GM12878 (cell line): Measurements from ENCODE around the gene BDNF. TPM values are rescaled to one million over a fixed set of nuclear protein-coding genes. Genes with fewer than 3 reads are reported as not detected.

Source experiments
- ATAC-seq: fragments of 200-7000 bp; cut with Tn5 transposase; 3 replicates; pipeline ENCODE4 v1.9.1; 2020; ENCODE audit warnings: mild to moderate bottlenecking, moderate library complexity
- BruUV-seq: library from RNA; stranded (reverse); fragments of 400-500 nt; replicated peaks from 2 replicates; lab custom pipeline; 2021; lab: Mats Ljungman, UMichigan
- CTCF ChIA-PET: fragments of 300-600 bp; sonication (Branson Sonifier 250); formaldehyde crosslinking; extraction: SDS; loops from one replicate; lab custom pipeline; 2021; ENCODE audit warnings: inconsistent platforms; lab: Yijun Ruan, JAX
- POLR2A ChIA-PET: fragments of 350-600 bp; formaldehyde crosslinking; extraction: SDS; loops from one replicate; lab custom pipeline; 2021; ENCODE audit warnings: inconsistent platforms; lab: Charles Lee
- RAD21 ChIA-PET: fragments of 300-600 bp; sonication (Branson Sonifier 250); formaldehyde crosslinking; loops from one replicate; lab custom pipeline; 2023; ENCODE audit warnings: antibody characterized with exemption; ENCODE audit not compliant: unreplicated experiment; lab: Charles Lee
- SMC1A ChIA-PET: fragments of 300-600 bp; sonication (Branson Sonifier 250); formaldehyde crosslinking; loops from one replicate; lab custom pipeline; 2023; ENCODE audit not compliant: unreplicated experiment, uncharacterized antibody; lab: Charles Lee
- DNase-seq: peaks from one replicate; pipeline ENCODE4 v3.0.0-alpha.2; 2011; ENCODE audit warnings: low read depth, low spot score
- FAIRE-seq: peaks from 3 replicates; lab custom pipeline; 2011; peaks lifted over from hg19 to GRCh38; lab: Jason Lieb, UNC
- H2AFZ ChIP-seq: 2 replicates; pipeline ENCODE4 v1.6.0; 2011; ENCODE audit warnings: low read depth, low read length, control low read depth; ENCODE audit not compliant: control insufficient read depth
- H3K27ac ChIP-seq: 2 replicates; pipeline ENCODE4 v1.5.1; 2011; ENCODE audit warnings: control low read depth; ENCODE audit not compliant: control insufficient read depth, insufficient read depth
- H3K27me3 ChIP-seq, 2 experiments: replicated peaks in 1 of 2; 2 replicates each; pipeline versions ENCODE4 v1.6.0 to v1.6.1; 2011; ENCODE audit warnings: low read length in 1 of 2; ENCODE audit not compliant: control insufficient read depth in 2 of 2, insufficient read depth in 2 of 2
- H3K36me3 ChIP-seq, 2 experiments: 2 replicates each; pipeline ENCODE4 v1.5.1; 2011; ENCODE audit warnings: low read length in 1 of 2; ENCODE audit not compliant: control insufficient read depth in 2 of 2, insufficient read depth in 2 of 2
- H3K4me1 ChIP-seq: 2 replicates; pipeline ENCODE4 v1.6.1; 2011; ENCODE audit warnings: mild to moderate bottlenecking, low read length, moderate library complexity, mixed read lengths; ENCODE audit not compliant: control insufficient read depth, insufficient read depth
- H3K4me2 ChIP-seq: 2 replicates; pipeline ENCODE4 v1.6.0; 2011; ENCODE audit warnings: control low read depth; ENCODE audit not compliant: control insufficient read depth, insufficient read depth
- H3K4me3 ChIP-seq: fragments of 200-600 bp; sonication (generic); 2 replicates; pipeline ENCODE4 v1.5.1; 2016
- H3K79me2 ChIP-seq: 2 replicates; pipeline ENCODE4 v1.6.0; 2011; ENCODE audit warnings: low read length; ENCODE audit not compliant: control insufficient read depth, insufficient read depth
- H3K9ac ChIP-seq: 2 replicates; pipeline ENCODE4 v1.8.0; 2011; ENCODE audit warnings: low read length, control low read depth, mixed read lengths; ENCODE audit not compliant: control insufficient read depth, insufficient read depth
- H3K9me3 ChIP-seq: replicated peaks from 3 replicates; pipeline ENCODE4 v1.5.1; 2011; ENCODE audit warnings: mild to moderate bottlenecking, low read length; ENCODE audit not compliant: control insufficient read depth, insufficient read depth
- H4K20me1 ChIP-seq: 2 replicates; pipeline ENCODE4 v1.6.0; 2011; ENCODE audit not compliant: control insufficient read depth, insufficient read depth
- BMI1 ChIP-seq: fragments of 450-650 bp; IDR thresholded peaks from 2 replicates; pipeline ENCODE4 v1.6.1; 2016; ENCODE audit warnings: mild to moderate bottlenecking, moderate library complexity, borderline replicate concordance
- ETV6 ChIP-seq, 2 experiments: fragments of 450-650 bp in 1 of 2; IDR thresholded peaks in 1 of 2; conservative IDR thresholded peaks in 1 of 2; 2 replicates each; pipeline ENCODE4 v1.6.1; 2014; ENCODE audit warnings: antibody characterized with exemption in 1 of 2, borderline replicate concordance in 1 of 2, low read depth in 1 of 2, mild to moderate bottlenecking in 1 of 2, moderate library complexity in 1 of 2
- FOXM1 ChIP-seq: IDR thresholded peaks from 2 replicates; pipeline ENCODE4 v1.6.1; 2012; ENCODE audit warnings: low read depth, mild to moderate bottlenecking, inconsistent platforms, low read length, moderate library complexity
- GABPA ChIP-seq: IDR thresholded peaks from 2 replicates; pipeline ENCODE4 v1.6.1; 2014; ENCODE audit warnings: antibody characterized with exemption, low read depth, mild to moderate bottlenecking, inconsistent platforms
- HCFC1 ChIP-seq: fragments of 150-350 bp; IDR thresholded peaks from 2 replicates; pipeline ENCODE4 v1.6.1; 2014; ENCODE audit warnings: low read length
- KAT2A ChIP-seq: conservative IDR thresholded peaks from 2 replicates; pipeline ENCODE4 v1.6.1; 2011; ENCODE audit warnings: low read depth, low read length; ENCODE audit not compliant: control insufficient read depth
- MEF2A ChIP-seq: IDR thresholded peaks from 2 replicates; pipeline ENCODE4 v1.6.1; 2011; ENCODE audit warnings: low read depth, mild to moderate bottlenecking, low read length, moderate library complexity; ENCODE audit not compliant: insufficient read depth
- MYC ChIP-seq: IDR thresholded peaks from 2 replicates; pipeline ENCODE4 v1.6.1; 2011; ENCODE audit warnings: mild to moderate bottlenecking, low read length, moderate library complexity, inconsistent platforms; ENCODE audit not compliant: insufficient read depth, insufficient replicate concordance, insufficient read length, severe bottlenecking
- NR2C2 ChIP-seq: IDR thresholded peaks from 2 replicates; pipeline ENCODE4 v1.6.1; 2011; ENCODE audit warnings: borderline replicate concordance, low read depth; ENCODE audit not compliant: control insufficient read depth, insufficient read length
- NR2F1 ChIP-seq: fragments of 450-650 bp; conservative IDR thresholded peaks from 2 replicates; pipeline ENCODE4 v1.6.1; 2017; ENCODE audit warnings: mild to moderate bottlenecking
- NRF1 ChIP-seq: conservative IDR thresholded peaks from 2 replicates; pipeline ENCODE4 v1.6.1; 2011; ENCODE audit warnings: mild to moderate bottlenecking, low read depth, low read length, improper control_type of control experiment
- POLR2A ChIP-seq: IDR thresholded peaks from 2 replicates; pipeline ENCODE4 v1.6.1; 2011; ENCODE audit warnings: low read depth, mild to moderate bottlenecking, low read length
- RBBP5 ChIP-seq: fragments of 200-600 bp; sonication (generic); conservative IDR thresholded peaks from 2 replicates; pipeline ENCODE4 v1.6.1; 2016
- SP1 ChIP-seq: IDR thresholded peaks from one replicate; pipeline ENCODE4 v1.6.1; 2011; ENCODE audit warnings: low read depth, low read length
- SUPT20H ChIP-seq: IDR thresholded peaks from 2 replicates; pipeline ENCODE4 v1.6.1; 2011; ENCODE audit warnings: low read depth, mild to moderate bottlenecking, low read length, moderate library complexity, borderline replicate concordance; ENCODE audit not compliant: control insufficient read depth
- TAF1 ChIP-seq: IDR thresholded peaks from 2 replicates; pipeline ENCODE4 v1.6.1; 2011; ENCODE audit warnings: mild to moderate bottlenecking, low read depth, low read length, borderline replicate concordance
- WGBS: methylation state at CpG from one replicate; pipeline ENCODE4 v1.1.6; 2016; ENCODE audit warnings: low lambda C conversion rate; ENCODE audit not compliant: insufficient replicate concordance, insufficient coverage; ENCODE audit errors: missing lambda C conversion rate; 5-methylcytosine and 5-hydroxymethylcytosine counted together
- in situ Hi-C: fragments of 300-500 bp; cut with MboI; formaldehyde crosslinking; loops from 9 replicates; pipeline ENCODE4 v1.14.3; 2018; ENCODE audit warnings: mixed read lengths
- intact Hi-C: fragments of 100-400 bp; cut with micrococcal nuclease; formaldehyde crosslinking; loops from one replicate; pipeline ENCODE4 v1.14.2; 2022; ENCODE audit not compliant: unreplicated experiment
- polyA plus RNA-seq, 11 experiments: library from polyadenylated mRNA; depleted of rRNA in 4 of 11; unstranded in 6 of 11; stranded (reverse) in 5 of 11; fragments of >200 nt; fragmentation: Nextera tagmentation in 4 of 11; fragmentation: Illumina TruSeq in 1 of 11; extraction: Ambion mirVana in 4 of 11; extraction: Trizol in 1 of 11; gene quantifications; 1 replicate in 1 of 11; 2 replicates in 10 of 11; pipeline versions ENCODE4 v1.2.1 to v1.2.3, GENCODE V29; 2011 to 2016; ENCODE audit warnings: inconsistent platforms in 2 of 11, missing spikeins in 2 of 11, low read depth in 1 of 11
- total RNA-seq, 4 experiments: library from RNA; depleted of rRNA in 3 of 4; stranded (reverse); fragments of >200 nt in 3 of 4; fragmentation: Illumina TruSeq in 1 of 4; extraction: Trizol in 1 of 4; gene quantifications; 2 replicates each; pipeline versions ENCODE4 v1.2.1 to v1.2.3, GENCODE V29; 2013 to 2021
- TF ChIP-seq, protein P1 (sequence below): fragments of 450-650 bp; IDR thresholded peaks from 2 replicates; pipeline ENCODE4 v1.6.1; 2018; ENCODE audit warnings: borderline replicate concordance, mild to moderate bottlenecking; ENCODE audit not compliant: partially characterized antibody
- TF ChIP-seq, protein P2 (sequence below): IDR thresholded peaks from 2 replicates; pipeline ENCODE4 v1.6.1; 2011; ENCODE audit warnings: low read depth, low read length, improper control_type of control experiment, borderline replicate concordance

The BDNF gene
- total and polyA plus RNA-seq, 10 of the 15 experiments (the other 5 are each of a cell fraction or from before 2014, with no cell fraction given) = 0.02 to 0.24 (median 0.06) TPM; not detected in 2

DNA sequence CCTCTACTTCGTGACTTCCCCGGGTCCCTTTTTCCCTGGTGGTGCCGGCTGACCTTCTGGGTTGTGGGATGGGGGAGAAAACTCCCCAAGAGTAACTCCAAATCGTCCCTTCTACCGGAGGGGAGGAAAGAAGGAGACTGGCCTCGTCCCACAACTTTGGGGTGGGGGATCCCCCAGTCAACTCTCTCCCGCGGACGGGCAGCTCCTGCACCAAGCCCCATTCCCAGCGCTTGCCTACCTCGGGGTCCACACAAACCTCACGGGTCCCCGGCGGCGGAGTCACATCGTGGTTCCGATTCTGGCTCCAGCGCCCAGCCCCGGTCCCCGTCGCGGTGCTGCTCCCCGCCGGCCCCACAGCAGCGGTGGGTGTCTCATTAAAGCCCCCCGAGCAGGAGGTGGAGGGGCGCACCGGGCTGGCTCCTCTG, 317 bp downstream of the BDNF start:
- no peak overlapping the region for H3K27ac ChIP-seq
- no peaks in the 10 kb centered on the region for H3K9me3 ChIP-seq
- no TSS peak for BruUV-seq
- 0% methylated on average over 9 of the region's 28 CpGs for WGBS
- H3K9ac ChIP-seq = no peak overlapping the region
- ChIA-PET SMC1A (interaction anchor here (1.0 to 4.2 kb wide), 10 partner anchors 11 to 1634 kb away, joined by 3 to 48 read pairs (median 6); no protein-coding TSS in a partner anchor), RAD21 (interaction anchor here (0.7 to 3.9 kb wide), 8 partner anchors 20 to 1634 kb away, joined by 3 to 72 read pairs (median 25); no protein-coding TSS in a partner anchor), POLR2A (interaction anchor here (0.5 to 0.8 kb wide), 2 partner anchors 9 to 281 kb away, joined by 3 read pairs; no protein-coding TSS in a partner anchor), CTCF (interaction anchor here (0.7 to 5.3 kb wide), 22 partner anchors 11 to 1643 kb away, joined by 3 to 114 read pairs (median 6); partner anchors contain the start of genes KIF18A and METTL15)
- ATAC-seq (no peak), FAIRE-seq (no peak), DNase-seq (no peak)
- no peaks in the 10 kb centered on the region for H3K79me2 ChIP-seq
- H3K4me1 ChIP-seq = no peaks in the 10 kb centered on the region; the same call in 1 of the 2 replicates
- TF ChIP-seq NR2C2 (no peak), KAT2A (no peak), NR2F1 (no peak), BMI1 (no peak), FOXM1 (no peak), SUPT20H (no peak), MEF2A (no peak), POLR2A (no peak), NRF1 (no peak), GABPA (no peak), RBBP5 (no peak), TAF1 (no peak), HCFC1 (no peak), MYC (no peak), ETV6 (conservative IDR thresholded peaks at IDR 0.05 in 1 of 2, IDR thresholded peaks at IDR 0.05 in 1 of 2; ENCODE audit: borderline replicate concordance in 1 of 2, low read depth in 1 of 2) (no peak), SP1 (no peak)
- TF ChIP-seq, protein P1, sequence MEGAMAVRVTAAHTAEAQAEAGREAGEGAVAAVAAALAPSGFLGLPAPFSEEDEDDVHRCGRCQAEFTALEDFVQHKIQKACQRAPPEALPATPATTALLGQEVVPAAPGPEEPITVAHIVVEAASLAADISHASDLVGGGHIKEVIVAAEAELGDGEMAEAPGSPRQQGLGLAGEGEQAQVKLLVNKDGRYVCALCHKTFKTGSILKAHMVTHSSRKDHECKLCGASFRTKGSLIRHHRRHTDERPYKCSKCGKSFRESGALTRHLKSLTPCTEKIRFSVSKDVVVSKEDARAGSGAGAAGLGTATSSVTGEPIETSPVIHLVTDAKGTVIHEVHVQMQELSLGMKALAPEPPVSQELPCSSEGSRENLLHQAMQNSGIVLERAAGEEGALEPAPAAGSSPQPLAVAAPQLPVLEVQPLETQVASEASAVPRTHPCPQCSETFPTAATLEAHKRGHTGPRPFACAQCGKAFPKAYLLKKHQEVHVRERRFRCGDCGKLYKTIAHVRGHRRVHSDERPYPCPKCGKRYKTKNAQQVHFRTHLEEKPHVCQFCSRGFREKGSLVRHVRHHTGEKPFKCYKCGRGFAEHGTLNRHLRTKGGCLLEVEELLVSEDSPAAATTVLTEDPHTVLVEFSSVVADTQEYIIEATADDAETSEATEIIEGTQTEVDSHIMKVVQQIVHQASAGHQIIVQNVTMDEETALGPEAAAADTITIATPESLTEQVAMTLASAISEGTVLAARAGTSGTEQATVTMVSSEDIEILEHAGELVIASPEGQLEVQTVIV = no peak
- TF ChIP-seq, protein P2, sequence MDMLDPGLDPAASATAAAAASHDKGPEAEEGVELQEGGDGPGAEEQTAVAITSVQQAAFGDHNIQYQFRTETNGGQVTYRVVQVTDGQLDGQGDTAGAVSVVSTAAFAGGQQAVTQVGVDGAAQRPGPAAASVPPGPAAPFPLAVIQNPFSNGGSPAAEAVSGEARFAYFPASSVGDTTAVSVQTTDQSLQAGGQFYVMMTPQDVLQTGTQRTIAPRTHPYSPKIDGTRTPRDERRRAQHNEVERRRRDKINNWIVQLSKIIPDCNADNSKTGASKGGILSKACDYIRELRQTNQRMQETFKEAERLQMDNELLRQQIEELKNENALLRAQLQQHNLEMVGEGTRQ = no peak
- no peak overlapping the region; the same call in 1 of the 2 replicates for H2AFZ ChIP-seq
- H3K27me3 ChIP-seq = peaks cover 6 to 22% of the 10 kb centered on the region in 2 experiments
- in situ Hi-C loops = loop anchor here (5.0 to 10.0 kb wide), 3 partner anchors 827 to 1465 kb away; no protein-coding TSS in a partner anchor
- peak overlapping the region; percentile 33 for H3K4me3 ChIP-seq
- H3K4me2 ChIP-seq = peak overlapping the region; percentile 45; the same call in 1 of the 2 replicates
- no peaks in the 10 kb centered on the region for H3K36me3 ChIP-seq
- no peaks in the 10 kb centered on the region for H4K20me1 ChIP-seq
- intact Hi-C loops = loop anchor here (1.0 to 10.0 kb wide), 8 partner anchors 217 to 1634 kb away; no protein-coding TSS in a partner anchor
